ENCODE data around the gene ANAPC2.

ANAPC2 gene

GRCh38 chr9:137174722-137175293 lies 13.6 kb downstream of the ANAPC2 start:
- TF ChIP-seq CTCF (IDR thresholded peaks at IDR 0.05; ENCODE audit: low read depth, low read length): no peak
- no peak for TF ChIP-seq MAX (IDR thresholded peaks at IDR 0.05; ENCODE audit: low read depth, low read length)
- TF ChIP-seq POLR2A (IDR thresholded peaks at IDR 0.05; ENCODE audit: extremely low read depth, insufficient read length): no peak
- TF ChIP-seq MYC (IDR thresholded peaks at IDR 0.05; ENCODE audit: low read depth, low read length): no peak
- no peak overlapping the region for H3K4me3 ChIP-seq (ENCODE audit: low read depth, low read length)
- DNase-seq (ENCODE audit: low read depth): no peak

- no peak for DNase-seq (ENCODE audit: low read depth)
- TF ChIP-seq MAX (IDR thresholded peaks at IDR 0.05; ENCODE audit: low read depth, low read length): no peak
- no peak for TF ChIP-seq CTCF (IDR thresholded peaks at IDR 0.05; ENCODE audit: low read depth, low read length)
- no peak for TF ChIP-seq POLR2A (IDR thresholded peaks at IDR 0.05; ENCODE audit: extremely low read depth, insufficient read length)
- TF ChIP-seq MYC (IDR thresholded peaks at IDR 0.05; ENCODE audit: low read depth, low read length): no peak
- H3K4me3 ChIP-seq (ENCODE audit: low read depth, low read length): no peak overlapping the region
Measured at GRCh38 chr9:137173796-137174664, 14.3 kb downstream of the ANAPC2 start.

- no peak for DNase-seq (ENCODE audit: low read depth)
- no peak overlapping the region for H3K4me3 ChIP-seq (ENCODE audit: low read depth, low read length)
- TF ChIP-seq POLR2A (IDR thresholded peaks at IDR 0.05; ENCODE audit: extremely low read depth, insufficient read length): no peak
- TF ChIP-seq CTCF (IDR thresholded peaks at IDR 0.05; ENCODE audit: low read depth, low read length): no peak
Measured at GRCh38 chr9:137172901-137173795, 15.2 kb downstream of the ANAPC2 start.

GRCh38 chr9:137171149-137171900 lies 17.0 kb downstream of the ANAPC2 start:
- TF ChIP-seq MYC (IDR thresholded peaks at IDR 0.05; ENCODE audit: low read depth, low read length) (no peak), CTCF (IDR thresholded peaks at IDR 0.05; ENCODE audit: low read depth, low read length) (no peak), MAX (IDR thresholded peaks at IDR 0.05; ENCODE audit: low read depth, low read length) (no peak), POLR2A (IDR thresholded peaks at IDR 0.05; ENCODE audit: extremely low read depth, insufficient read length) (no peak)
- no peak overlapping the region for H3K4me3 ChIP-seq (ENCODE audit: low read depth, low read length)
- no peak for DNase-seq (ENCODE audit: low read depth)

- no peak overlapping the region for H3K4me3 ChIP-seq (ENCODE audit: low read depth, low read length)
- DNase-seq (ENCODE audit: low read depth): no peak
- TF ChIP-seq POLR2A (IDR thresholded peaks at IDR 0.05; ENCODE audit: extremely low read depth, insufficient read length) (no peak), MAX (IDR thresholded peaks at IDR 0.05; ENCODE audit: low read depth, low read length) (no peak), CTCF (IDR thresholded peaks at IDR 0.05; ENCODE audit: low read depth, low read length) (no peak), MYC (IDR thresholded peaks at IDR 0.05; ENCODE audit: low read depth, low read length) (no peak)
Measured at GRCh38 chr9:137170486-137171148, 17.7 kb downstream of the ANAPC2 start.
